Astrocyte (in vitro differentiated cells and primary cell): ENCODE data around the gene TEX36.

ENCODE experiments used
- CTCF ChIP-seq: IDR thresholded peaks from 2 replicates; pipeline ENCODE4 v1.5.1; 2011; ENCODE audit warnings: low read depth, mild to moderate bottlenecking, inconsistent platforms, low read length, moderate library complexity; ENCODE audit not compliant: insufficient read depth
- EZH2 ChIP-seq: IDR thresholded peaks from 2 replicates; pipeline ENCODE4 v1.6.1; 2012; ENCODE audit warnings: mild to moderate bottlenecking, low read length, inconsistent platforms; ENCODE audit not compliant: insufficient read depth

- no peak for TF ChIP-seq CTCF
- TF ChIP-seq EZH2 = no peak
Measured at GRCh38 chr10:125625586-125625985, 57.4 kb downstream of the TEX36 start.
